Measurements from ENCODE around the gene TPRG1L. TPM values are rescaled to one million over a fixed set of nuclear protein-coding genes. Genes with fewer than 3 reads are reported as not detected.
"Not testable (repeated sequence)": the region's sequence is repeated elsewhere in the genome, so short reads cannot be mapped to it uniquely, and the experiment has no call there.

The TPRG1L gene
- 10 to 100 TPM in 1 of 2 donors, 1 to 10 TPM in 1; 8.9 to 10.4 TPM for total RNA-seq

- peak; percentile 98 for ATAC-seq (replicated peaks)
- peak within 1 kb of the TSS; percentile 93 for H3K27ac Mint-ChIP-seq
These were observed at the start of gene TPRG1L for GRCh38 chr1:3624200-3625136. Gene TPRG1L, plus strand, starts transcription at chr1:3625015. Its CDS starts 58 bp downstream, at chr1:3625073.

GRCh38 chr1:3575515-3575914 lies 49.3 kb upstream of the TPRG1L start:
- H3K36me3 Mint-ChIP-seq (ENCODE audit: low read depth); H3K4me3 Mint-ChIP-seq; H3K9me3 Mint-ChIP-seq; ATAC-seq (replicated peaks); H3K4me1 Mint-ChIP-seq; H3K27ac Mint-ChIP-seq; H3K27me3 Mint-ChIP-seq: not testable (repeated sequence)

More at GRCh38 chr1:3624200-3625136, at the start of gene TPRG1L:
- Mint-ChIP-seq H3K27me3 (no peaks in the 10 kb centered on the region), H3K36me3 (ENCODE audit: low read depth) (peaks cover 32% of the 10 kb centered on the region), H3K4me1 (peaks cover 22% of the 10 kb centered on the region), H3K4me3 (peak within 1 kb of the TSS; percentile 92), H3K9me3 (no peaks in the 10 kb centered on the region)

GRCh38 chr1:3575993-3576392 lies 48.8 kb upstream of the TPRG1L start:
- H3K9me3 Mint-ChIP-seq, result no peaks in the 10 kb centered on the region
- H3K36me3 Mint-ChIP-seq (ENCODE audit: low read depth), result no peaks in the 10 kb centered on the region
- no peak overlapping the region for H3K27ac Mint-ChIP-seq

GRCh38 chr1:3577300-3577699 lies 47.5 kb upstream of the TPRG1L start:
- no peaks in the 10 kb centered on the region for H3K4me1 Mint-ChIP-seq
- no peaks in the 10 kb centered on the region for H3K36me3 Mint-ChIP-seq (ENCODE audit: low read depth)
- no peaks in the 10 kb centered on the region for H3K9me3 Mint-ChIP-seq
- H3K27ac Mint-ChIP-seq, result no peak overlapping the region
- no peaks in the 10 kb centered on the region for H3K27me3 Mint-ChIP-seq
- no peak for ATAC-seq (replicated peaks)
- H3K4me3 Mint-ChIP-seq, result no peak overlapping the region

More at GRCh38 chr1:3575993-3576392, 48.8 kb upstream of the TPRG1L start:
- H3K4me3 Mint-ChIP-seq, result no peak overlapping the region
- no peak for ATAC-seq (replicated peaks)
- no peaks in the 10 kb centered on the region for H3K27me3 Mint-ChIP-seq
- H3K4me1 Mint-ChIP-seq, result no peaks in the 10 kb centered on the region

- no peaks in the 10 kb centered on the region for H3K9me3 Mint-ChIP-seq
- H3K36me3 Mint-ChIP-seq (ENCODE audit: low read depth), result no peaks in the 10 kb centered on the region
- no peaks in the 10 kb centered on the region for H3K4me1 Mint-ChIP-seq
- ATAC-seq (replicated peaks), result no peak
- H3K27me3 Mint-ChIP-seq, result no peaks in the 10 kb centered on the region
- H3K27ac Mint-ChIP-seq, result no peak overlapping the region
- no peak overlapping the region for H3K4me3 Mint-ChIP-seq
These were observed 46.9 kb upstream of the TPRG1L start for GRCh38 chr1:3577711-3578432.

- Mint-ChIP-seq H3K9me3 (no peaks in the 10 kb centered on the region), H3K36me3 (ENCODE audit: low read depth) (no peaks in the 10 kb centered on the region), H3K27me3 (no peaks in the 10 kb centered on the region), H3K4me1 (no peaks in the 10 kb centered on the region), H3K27ac (no peak overlapping the region), H3K4me3 (no peak overlapping the region)
- ATAC-seq (replicated peaks), result no peak
These were observed 46.4 kb upstream of the TPRG1L start for GRCh38 chr1:3578433-3578805.

GRCh38 chr1:3578906-3579305 lies 45.9 kb upstream of the TPRG1L start:
- Mint-ChIP-seq H3K4me1 (no peaks in the 10 kb centered on the region), H3K9me3 (no peaks in the 10 kb centered on the region), H3K27ac (no peak overlapping the region), H3K4me3 (no peak overlapping the region), H3K27me3 (no peaks in the 10 kb centered on the region), H3K36me3 (ENCODE audit: low read depth) (no peaks in the 10 kb centered on the region)
- no peak for ATAC-seq (replicated peaks)

GRCh38 chr1:3579626-3580025 lies 45.2 kb upstream of the TPRG1L start:
- Mint-ChIP-seq H3K9me3 (no peaks in the 10 kb centered on the region), H3K27ac (no peak overlapping the region), H3K4me3 (no peak overlapping the region), H3K4me1 (no peaks in the 10 kb centered on the region), H3K27me3 (no peaks in the 10 kb centered on the region), H3K36me3 (ENCODE audit: low read depth) (no peaks in the 10 kb centered on the region)
- ATAC-seq (replicated peaks), result no peak

- no peak overlapping the region for H3K27ac Mint-ChIP-seq
- H3K27me3 Mint-ChIP-seq, result no peaks in the 10 kb centered on the region
- H3K9me3 Mint-ChIP-seq, result no peaks in the 10 kb centered on the region
- no peak for ATAC-seq (replicated peaks)
- no peaks in the 10 kb centered on the region for H3K4me1 Mint-ChIP-seq
- H3K4me3 Mint-ChIP-seq, result no peak overlapping the region
- H3K36me3 Mint-ChIP-seq (ENCODE audit: low read depth), result no peaks in the 10 kb centered on the region
These were observed 44.6 kb upstream of the TPRG1L start for GRCh38 chr1:3580231-3580630.

- ATAC-seq (replicated peaks), result no peak
- H3K4me3 Mint-ChIP-seq, result no peak overlapping the region
These were observed 43.3 kb upstream of the TPRG1L start for GRCh38 chr1:3581296-3582036.

GRCh38 chr1:3583751-3584150 lies 41.1 kb upstream of the TPRG1L start:
- H3K4me3 Mint-ChIP-seq; H3K27ac Mint-ChIP-seq; H3K27me3 Mint-ChIP-seq; H3K36me3 Mint-ChIP-seq (ENCODE audit: low read depth); ATAC-seq (replicated peaks); H3K4me1 Mint-ChIP-seq; H3K9me3 Mint-ChIP-seq: not testable (repeated sequence)

More at GRCh38 chr1:3581296-3582036, 43.3 kb upstream of the TPRG1L start:
- H3K36me3 Mint-ChIP-seq (ENCODE audit: low read depth), result no peaks in the 10 kb centered on the region
- H3K27me3 Mint-ChIP-seq, result no peaks in the 10 kb centered on the region
- no peak overlapping the region for H3K27ac Mint-ChIP-seq
- H3K9me3 Mint-ChIP-seq, result no peaks in the 10 kb centered on the region
- no peaks in the 10 kb centered on the region for H3K4me1 Mint-ChIP-seq

- no peaks in the 10 kb centered on the region for H3K4me1 Mint-ChIP-seq
- H3K36me3 Mint-ChIP-seq (ENCODE audit: low read depth), result no peaks in the 10 kb centered on the region
- H3K9me3 Mint-ChIP-seq, result no peaks in the 10 kb centered on the region
- ATAC-seq (replicated peaks), result peak; percentile 86
- no peaks in the 10 kb centered on the region for H3K27me3 Mint-ChIP-seq
- H3K27ac Mint-ChIP-seq, result no peak overlapping the region
- no peak overlapping the region for H3K4me3 Mint-ChIP-seq
These were observed 39.9 kb upstream of the TPRG1L start for GRCh38 chr1:3584915-3585314.

GRCh38 chr1:3585353-3585868 lies 39.4 kb upstream of the TPRG1L start:
- H3K27ac Mint-ChIP-seq; H3K27me3 Mint-ChIP-seq; H3K36me3 Mint-ChIP-seq (ENCODE audit: low read depth); H3K4me1 Mint-ChIP-seq; H3K4me3 Mint-ChIP-seq; H3K9me3 Mint-ChIP-seq: not testable (repeated sequence)
- ATAC-seq (replicated peaks), result peak; percentile 2

- H3K27ac Mint-ChIP-seq, result no peak overlapping the region
- no peak for ATAC-seq (replicated peaks)
- H3K4me1 Mint-ChIP-seq, result no peaks in the 10 kb centered on the region
- H3K27me3 Mint-ChIP-seq, result no peaks in the 10 kb centered on the region
- H3K9me3 Mint-ChIP-seq, result no peaks in the 10 kb centered on the region
- no peaks in the 10 kb centered on the region for H3K36me3 Mint-ChIP-seq (ENCODE audit: low read depth)
- no peak overlapping the region for H3K4me3 Mint-ChIP-seq
These were observed 38.8 kb upstream of the TPRG1L start for GRCh38 chr1:3585940-3586568.

All from activated T-helper 17 cell treated with anti-CD3 and anti-CD28 coated beads, Interleukin-2, amount 50 U/mL, for 72 hours (primary cell).